ENCODE data around the gene SALL4.

DNA sequence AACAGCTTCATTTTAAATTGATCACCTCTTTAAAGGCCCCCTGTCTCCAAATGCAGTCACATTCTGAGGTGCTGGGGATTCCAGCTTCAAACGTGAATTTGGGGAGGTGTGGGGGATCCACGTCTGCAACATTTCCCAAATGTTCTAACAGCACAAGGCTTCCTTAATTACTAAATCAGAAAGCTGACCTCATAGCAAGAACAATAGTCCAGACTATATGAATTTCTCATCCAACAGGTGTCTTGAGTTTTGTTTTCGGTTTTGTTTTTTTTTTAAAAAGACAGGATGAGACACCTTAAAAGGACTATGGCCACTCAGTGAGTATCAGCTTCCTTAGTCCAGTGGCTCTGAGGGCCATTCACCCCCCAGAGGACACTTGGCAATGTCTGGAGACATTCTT lies 45.7 kb downstream of the SALL4 start:
- TF ChIP-seq, protein P1, sequence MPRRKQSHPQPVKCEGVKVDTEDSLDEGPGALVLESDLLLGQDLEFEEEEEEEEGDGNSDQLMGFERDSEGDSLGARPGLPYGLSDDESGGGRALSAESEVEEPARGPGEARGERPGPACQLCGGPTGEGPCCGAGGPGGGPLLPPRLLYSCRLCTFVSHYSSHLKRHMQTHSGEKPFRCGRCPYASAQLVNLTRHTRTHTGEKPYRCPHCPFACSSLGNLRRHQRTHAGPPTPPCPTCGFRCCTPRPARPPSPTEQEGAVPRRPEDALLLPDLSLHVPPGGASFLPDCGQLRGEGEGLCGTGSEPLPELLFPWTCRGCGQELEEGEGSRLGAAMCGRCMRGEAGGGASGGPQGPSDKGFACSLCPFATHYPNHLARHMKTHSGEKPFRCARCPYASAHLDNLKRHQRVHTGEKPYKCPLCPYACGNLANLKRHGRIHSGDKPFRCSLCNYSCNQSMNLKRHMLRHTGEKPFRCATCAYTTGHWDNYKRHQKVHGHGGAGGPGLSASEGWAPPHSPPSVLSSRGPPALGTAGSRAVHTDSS (tag by site-specific recombination; IDR thresholded peaks at IDR 0.05): no peak
- TF ChIP-seq YY1 (tag by site-specific recombination; IDR thresholded peaks at IDR 0.05): no peak

All from HEK293 (cell line).